Measurements from ENCODE around the gene ZNF554.

DNA sequence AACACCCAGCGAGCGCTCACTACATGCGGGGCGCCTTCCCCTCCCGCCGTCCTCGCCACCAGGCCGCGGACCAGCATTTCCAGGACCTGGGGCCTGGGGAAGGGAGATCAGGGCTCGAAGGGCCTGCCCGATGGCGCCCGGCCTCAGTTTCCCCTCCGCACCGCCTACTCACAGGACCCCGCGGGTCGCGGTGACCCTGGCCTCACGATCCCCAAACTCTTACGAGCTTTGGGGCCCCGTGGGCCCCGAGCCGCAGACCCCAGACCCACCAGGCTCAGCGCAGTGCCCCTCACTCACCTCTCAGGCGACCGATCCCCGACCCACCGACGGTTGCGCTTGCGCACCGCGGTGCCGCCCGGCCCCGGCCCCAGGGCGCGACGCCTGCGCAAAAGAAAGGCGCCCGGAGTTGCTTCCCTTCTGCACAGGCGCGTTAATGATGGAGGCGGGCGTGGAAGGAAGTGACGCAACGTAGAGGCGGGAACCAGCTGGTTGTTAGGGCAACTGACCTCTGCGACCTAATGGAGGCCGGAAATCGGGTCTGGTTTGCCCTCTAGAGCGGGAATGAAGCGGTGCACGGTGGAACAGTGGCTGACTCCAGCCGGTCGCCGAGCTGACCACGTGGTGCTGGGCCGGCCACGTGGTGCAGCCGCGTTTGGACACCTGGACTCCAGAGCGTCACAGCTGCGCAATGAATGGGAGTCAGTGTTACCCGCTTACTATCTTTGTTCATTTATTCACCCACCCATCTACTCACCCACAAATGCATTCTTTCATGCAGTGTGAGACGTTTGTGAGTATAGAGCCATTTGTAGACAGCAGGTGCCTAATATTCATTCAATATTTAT lies 36.5 kb upstream of the ZNF554 start, which contains the start of gene SGTA:
- TF ChIP-seq, protein P1, sequence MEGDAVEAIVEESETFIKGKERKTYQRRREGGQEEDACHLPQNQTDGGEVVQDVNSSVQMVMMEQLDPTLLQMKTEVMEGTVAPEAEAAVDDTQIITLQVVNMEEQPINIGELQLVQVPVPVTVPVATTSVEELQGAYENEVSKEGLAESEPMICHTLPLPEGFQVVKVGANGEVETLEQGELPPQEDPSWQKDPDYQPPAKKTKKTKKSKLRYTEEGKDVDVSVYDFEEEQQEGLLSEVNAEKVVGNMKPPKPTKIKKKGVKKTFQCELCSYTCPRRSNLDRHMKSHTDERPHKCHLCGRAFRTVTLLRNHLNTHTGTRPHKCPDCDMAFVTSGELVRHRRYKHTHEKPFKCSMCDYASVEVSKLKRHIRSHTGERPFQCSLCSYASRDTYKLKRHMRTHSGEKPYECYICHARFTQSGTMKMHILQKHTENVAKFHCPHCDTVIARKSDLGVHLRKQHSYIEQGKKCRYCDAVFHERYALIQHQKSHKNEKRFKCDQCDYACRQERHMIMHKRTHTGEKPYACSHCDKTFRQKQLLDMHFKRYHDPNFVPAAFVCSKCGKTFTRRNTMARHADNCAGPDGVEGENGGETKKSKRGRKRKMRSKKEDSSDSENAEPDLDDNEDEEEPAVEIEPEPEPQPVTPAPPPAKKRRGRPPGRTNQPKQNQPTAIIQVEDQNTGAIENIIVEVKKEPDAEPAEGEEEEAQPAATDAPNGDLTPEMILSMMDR (IDR thresholded peaks at IDR 0.05) = peak; percentile 38
- TF ChIP-seq EZH2phosphoT487 (IDR thresholded peaks at IDR 0.05) (no peak), EZH2 (IDR thresholded peaks at IDR 0.05) (no peak)

Measured in neural progenitor cell (in vitro differentiated cells).